Measurements from ENCODE around the gene SRPK1.

The SRPK1 gene

GRCh38 chr6:35968821-35969220, 47.9 kb upstream of the SRPK1 start:
- DNase-seq = no peak
- no peaks in the 10 kb centered on the region for H3K36me3 ChIP-seq (replicated peaks; ENCODE audit: insufficient read depth, low read length)
- no peaks in the 10 kb centered on the region for H4K20me1 ChIP-seq (ENCODE audit: insufficient read depth, low read length)
- TF ChIP-seq CTCF (IDR thresholded peaks at IDR 0.05; ENCODE audit: low read length) (no peak), EZH2 (optimal IDR thresholded peaks at IDR 0.05; ENCODE audit: low read depth, low read length) (no peak), EZH2phosphoT487 (IDR thresholded peaks at IDR 0.05; ENCODE audit: low read length) (no peak)
- H3K4me1 ChIP-seq (ENCODE audit: low read length) = peaks cover 9% of the 10 kb centered on the region
- no peak overlapping the region for H3K4me3 ChIP-seq (ENCODE audit: low read length)
- H3K4me2 ChIP-seq (ENCODE audit: low read depth, low read length) = no peak overlapping the region
- no peak overlapping the region for H2AFZ ChIP-seq (ENCODE audit: low read length)
- no peaks in the 10 kb centered on the region for H3K79me2 ChIP-seq (ENCODE audit: low read length)
- no peak overlapping the region for H3K27ac ChIP-seq (ENCODE audit: low read length)
- no peaks in the 10 kb centered on the region for H3K9me2 ChIP-seq (replicated peaks; ENCODE audit: insufficient read depth, low read length)
- H3K9ac ChIP-seq (ENCODE audit: low read length) = no peak overlapping the region
- H3K9me3 ChIP-seq (replicated peaks; ENCODE audit: insufficient read depth, low read length) = no peaks in the 10 kb centered on the region
- H3F3A ChIP-seq (ENCODE audit: insufficient read depth, low read length) = 0 out of 2 replicates have a peak, but pooled peaks cover 6% of the 10 kb centered on the region
- no peaks in the 10 kb centered on the region for H3K27me3 ChIP-seq (replicated peaks; ENCODE audit: insufficient read depth, low read length)

GRCh38 chr6:35967076-35967774, 46.3 kb upstream of the SRPK1 start:
- H3K9me2 ChIP-seq (replicated peaks; ENCODE audit: insufficient read depth, low read length) = no peaks in the 10 kb centered on the region
- H2AFZ ChIP-seq (ENCODE audit: low read length) = no peak overlapping the region
- H3K27me3 ChIP-seq (replicated peaks; ENCODE audit: insufficient read depth, low read length) = no peaks in the 10 kb centered on the region
- H3K9ac ChIP-seq (ENCODE audit: low read length) = no peak overlapping the region
- TF ChIP-seq CTCF (IDR thresholded peaks at IDR 0.05; ENCODE audit: low read length) = no peak
- TF ChIP-seq EZH2 (optimal IDR thresholded peaks at IDR 0.05; ENCODE audit: low read depth, low read length) = no peak
- TF ChIP-seq EZH2phosphoT487 (IDR thresholded peaks at IDR 0.05; ENCODE audit: low read length) = no peak
- H3K4me1 ChIP-seq (ENCODE audit: low read length) = no peaks in the 10 kb centered on the region
- no peaks in the 10 kb centered on the region for H3K9me3 ChIP-seq (replicated peaks; ENCODE audit: insufficient read depth, low read length)
- no peak overlapping the region for H3K4me2 ChIP-seq (ENCODE audit: low read depth, low read length)
- H3K36me3 ChIP-seq (replicated peaks; ENCODE audit: insufficient read depth, low read length) = no peaks in the 10 kb centered on the region
- no peak for DNase-seq
- no peak overlapping the region for H3K27ac ChIP-seq (ENCODE audit: low read length)
- H3K4me3 ChIP-seq (ENCODE audit: low read length) = no peak overlapping the region
- no peaks in the 10 kb centered on the region for H4K20me1 ChIP-seq (ENCODE audit: insufficient read depth, low read length)
- no peaks in the 10 kb centered on the region for H3K79me2 ChIP-seq (ENCODE audit: low read length)
- no peaks in the 10 kb centered on the region for H3F3A ChIP-seq (ENCODE audit: insufficient read depth, low read length)

- no peak overlapping the region for H3K27ac ChIP-seq (ENCODE audit: low read length)
- H3K4me3 ChIP-seq (ENCODE audit: low read length) = no peak overlapping the region
- no peaks in the 10 kb centered on the region for H3K4me1 ChIP-seq (ENCODE audit: low read length)
- H2AFZ ChIP-seq (ENCODE audit: low read length) = no peak overlapping the region
- no peaks in the 10 kb centered on the region for H3K9me3 ChIP-seq (replicated peaks; ENCODE audit: insufficient read depth, low read length)
- TF ChIP-seq EZH2phosphoT487 (IDR thresholded peaks at IDR 0.05; ENCODE audit: low read length) = no peak
- no peak for TF ChIP-seq CTCF (IDR thresholded peaks at IDR 0.05; ENCODE audit: low read length)
- no peak for TF ChIP-seq EZH2 (optimal IDR thresholded peaks at IDR 0.05; ENCODE audit: low read depth, low read length)
- H3K27me3 ChIP-seq (replicated peaks; ENCODE audit: insufficient read depth, low read length) = no peaks in the 10 kb centered on the region
- H3K9me2 ChIP-seq (replicated peaks; ENCODE audit: insufficient read depth, low read length) = no peaks in the 10 kb centered on the region
- no peaks in the 10 kb centered on the region for H3F3A ChIP-seq (ENCODE audit: insufficient read depth, low read length)
- DNase-seq = no peak
- H3K9ac ChIP-seq (ENCODE audit: low read length) = no peak overlapping the region
- no peak overlapping the region for H3K4me2 ChIP-seq (ENCODE audit: low read depth, low read length)
- no peaks in the 10 kb centered on the region for H3K36me3 ChIP-seq (replicated peaks; ENCODE audit: insufficient read depth, low read length)
- H4K20me1 ChIP-seq (ENCODE audit: insufficient read depth, low read length) = no peaks in the 10 kb centered on the region
- H3K79me2 ChIP-seq (ENCODE audit: low read length) = no peaks in the 10 kb centered on the region
Measured at GRCh38 chr6:35962779-35963560, 42.1 kb upstream of the SRPK1 start.
